GM20000 (cell line): Measurements from ENCODE around the gene SSR2.

Source experiments
- DNase-seq: peaks from one replicate; pipeline ENCODE4 v3.0.0; 2012; ENCODE audit warnings: low spot score
- CTCF ChIP-seq: IDR thresholded peaks from 2 replicates; pipeline ENCODE4 v1.5.1; 2012; ENCODE audit warnings: mild to moderate bottlenecking, control low read depth; ENCODE audit errors: extremely low read depth, missing control alignments

Gene SSR2

GRCh38 chr1:156020293-156021092 is at the start of gene SSR2:
Gene SSR2, minus strand, starts transcription at chr1:156020951. Its CDS starts 784 bp downstream, at chr1:156020167.
- peak; percentile 93 for DNase-seq
- TF ChIP-seq CTCF: no peak

GRCh38 chr1:156070548-156070947 is 49.8 kb upstream of the SSR2 start:
- no peak for DNase-seq
- no peak for TF ChIP-seq CTCF

GRCh38 chr1:156069490-156070455 is 49.0 kb upstream of the SSR2 start:
- TF ChIP-seq CTCF: no peak

GRCh38 chr1:156067262-156067661 is 46.5 kb upstream of the SSR2 start:
- no peak for DNase-seq
- TF ChIP-seq CTCF: no peak

More at GRCh38 chr1:156069490-156070455, 49.0 kb upstream of the SSR2 start:
- DNase-seq: no peak

DNA sequence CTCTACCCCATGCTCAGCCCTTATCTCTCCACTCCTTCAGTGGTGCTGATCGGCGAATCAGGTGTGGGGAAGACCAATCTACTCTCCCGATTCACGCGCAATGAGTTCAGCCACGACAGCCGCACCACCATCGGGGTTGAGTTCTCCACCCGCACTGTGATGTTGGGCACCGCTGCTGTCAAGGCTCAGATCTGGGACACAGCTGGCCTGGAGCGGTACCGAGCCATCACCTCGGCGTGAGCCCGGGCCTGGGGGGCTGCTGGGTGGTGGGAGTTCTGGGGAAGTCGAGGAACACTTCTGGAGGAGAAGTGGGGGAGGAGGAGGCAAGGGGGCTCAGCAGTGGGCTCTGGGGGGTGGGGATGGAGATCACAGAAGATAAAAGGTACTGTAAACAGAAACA is 45.1 kb upstream of the SSR2 start:
- DNase-seq: no peak
- no peak for TF ChIP-seq CTCF

DNA sequence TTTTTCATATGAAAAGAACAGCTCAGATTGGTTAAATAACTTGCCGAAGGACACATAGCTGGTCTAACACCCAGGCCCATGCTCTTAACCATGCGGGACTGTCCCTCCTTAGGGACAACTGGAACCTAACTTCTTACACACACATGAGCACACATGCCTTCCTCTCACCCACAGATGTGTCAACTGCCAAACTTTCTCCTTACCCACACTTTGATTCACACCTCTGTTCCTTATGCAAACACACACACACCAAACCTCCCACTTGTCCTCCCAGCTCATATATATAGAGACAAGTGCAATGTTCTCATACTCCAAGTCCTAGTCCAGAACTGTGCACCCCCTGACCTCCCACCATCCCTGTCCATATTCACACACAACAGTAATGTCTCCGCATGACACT is 44.5 kb upstream of the SSR2 start:
- no peak for DNase-seq
- TF ChIP-seq CTCF: no peak

GRCh38 chr1:156064615-156065014 is 43.9 kb upstream of the SSR2 start:
- TF ChIP-seq CTCF: no peak
- DNase-seq: no peak
